22Rv1 (cell line): Measurements from ENCODE around the gene FBXO10.
"Not testable (repeated sequence)": the region's sequence is repeated elsewhere in the genome, so short reads cannot be mapped to it uniquely, and the experiment has no call there.

Source experiments
- H3K27ac ChIP-seq: fragments of 450-650 bp; 2 replicates; pipeline ENCODE4 v1.5.1; 2017
- CTCF ChIP-seq: fragments of 450-650 bp; IDR thresholded peaks from 2 replicates; pipeline ENCODE4 v1.5.1; 2017; ENCODE audit warnings: mild to moderate bottlenecking
- ZFX ChIP-seq: fragments of 450-650 bp; IDR thresholded peaks from 2 replicates; pipeline ENCODE4 v1.6.1; 2017; ENCODE audit warnings: antibody characterized with exemption, borderline replicate concordance

FBXO10 gene

GRCh38 chr9:37512437-37512836 lies 63.7 kb downstream of the FBXO10 start:
- TF ChIP-seq CTCF: no peak
- TF ChIP-seq ZFX: no peak
- H3K27ac ChIP-seq: no peak overlapping the region

- H3K27ac ChIP-seq: no peak overlapping the region
- peak; percentile 57 for TF ChIP-seq CTCF
- TF ChIP-seq ZFX: no peak
These were observed 64.9 kb downstream of the FBXO10 start for GRCh38 chr9:37511016-37512010.

GRCh38 chr9:37510053-37510452 lies 66.1 kb downstream of the FBXO10 start:
- H3K27ac ChIP-seq: not testable (repeated sequence)

GRCh38 chr9:37509536-37509935 lies 66.6 kb downstream of the FBXO10 start:
- no peak overlapping the region for H3K27ac ChIP-seq
- TF ChIP-seq ZFX (no peak), CTCF (no peak)

GRCh38 chr9:37508834-37509206 lies 67.4 kb downstream of the FBXO10 start:
- TF ChIP-seq CTCF (0 out of 2 replicates have a peak, but pooled peaks have one; percentile 8), ZFX (no peak)
- H3K27ac ChIP-seq: no peak overlapping the region

GRCh38 chr9:37508135-37508833 lies 67.9 kb downstream of the FBXO10 start:
- no peak overlapping the region for H3K27ac ChIP-seq
- TF ChIP-seq ZFX (no peak), CTCF (no peak)

GRCh38 chr9:37507566-37508134 lies 68.5 kb downstream of the FBXO10 start:
- no peak overlapping the region for H3K27ac ChIP-seq
- TF ChIP-seq CTCF (no peak), ZFX (no peak)
